Fibroblast of skin of back (primary cell): ENCODE measurements around the gene JSRP1.

Source experiments
- DNase-seq: peaks from one replicate; pipeline ENCODE4 v3.0.0-alpha.2; 2013

The JSRP1 gene

DNA sequence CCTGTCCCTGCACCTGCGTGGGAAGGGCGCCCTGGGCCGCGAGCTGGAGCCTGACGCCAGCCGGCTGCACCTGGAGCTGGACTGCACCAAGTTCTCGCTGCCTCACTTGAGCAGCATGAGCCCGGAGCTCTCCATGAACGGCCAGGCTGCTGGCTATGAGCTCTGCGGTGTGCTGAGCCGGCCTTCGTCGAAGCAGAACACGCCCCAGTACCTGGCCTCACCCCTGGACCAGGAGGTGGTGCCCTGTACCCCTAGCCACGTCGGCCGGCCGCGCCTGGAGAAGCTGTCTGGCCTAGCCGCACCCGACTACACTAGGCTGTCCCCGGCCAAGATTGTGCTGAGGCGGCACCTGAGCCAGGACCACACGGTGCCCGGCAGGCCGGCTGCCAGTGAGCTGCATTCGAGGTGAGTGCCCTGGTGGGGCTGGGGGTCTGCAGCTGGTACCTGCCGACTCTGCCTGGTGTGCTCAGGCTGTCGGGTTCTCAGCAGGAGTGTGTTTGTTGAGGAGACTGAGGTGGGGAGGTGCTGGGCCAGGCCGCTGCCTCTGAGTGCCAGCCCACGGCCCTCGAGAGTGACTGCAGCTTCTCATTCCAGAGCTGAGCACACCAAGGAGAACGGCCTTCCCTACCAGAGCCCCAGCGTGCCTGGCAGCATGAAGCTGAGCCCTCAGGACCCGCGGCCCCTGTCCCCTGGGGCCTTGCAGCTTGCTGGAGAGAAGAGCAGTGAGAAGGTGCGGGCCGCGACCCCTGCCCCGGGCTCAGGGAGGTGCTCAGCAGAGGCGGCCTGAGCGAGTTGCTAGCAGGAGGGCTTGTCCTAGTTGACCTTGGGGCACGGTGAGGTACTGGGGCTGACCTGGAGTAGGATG lies 39.6 kb downstream of the JSRP1 start:
- DNase-seq, result no peak

DNA sequence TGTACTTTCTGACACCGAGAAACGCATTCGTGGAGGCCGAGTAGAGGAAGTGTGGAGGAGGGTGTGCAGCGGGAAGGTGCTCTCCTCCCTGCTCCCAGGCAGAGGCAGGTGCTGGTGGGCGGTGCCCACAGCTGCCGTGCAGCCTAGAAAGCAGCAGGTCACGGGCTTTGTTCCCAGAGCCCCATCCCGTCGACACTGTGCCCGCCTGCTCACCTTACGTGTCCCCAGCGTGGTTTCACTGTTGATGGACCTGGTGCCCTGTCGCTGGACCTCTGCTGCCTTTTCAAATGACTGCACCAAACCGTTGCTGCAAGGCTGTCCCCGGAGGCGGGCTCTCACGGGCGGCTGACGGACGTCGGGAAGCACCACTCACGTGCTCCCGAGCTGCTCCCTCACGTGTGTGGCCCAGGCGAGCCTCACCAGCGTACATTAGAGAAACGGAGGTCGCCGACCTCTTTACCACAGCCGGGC lies 40.9 kb downstream of the JSRP1 start:
- DNase-seq, result no peak

GRCh38 chr19:2214251-2214650 lies 42.0 kb downstream of the JSRP1 start:
- DNase-seq, result no peak

GRCh38 chr19:2213799-2214198 lies 42.4 kb downstream of the JSRP1 start:
- DNase-seq, result no peak

GRCh38 chr19:2212861-2213711 lies 43.1 kb downstream of the JSRP1 start:
- no peak for DNase-seq

GRCh38 chr19:2210987-2211740 lies 45.1 kb downstream of the JSRP1 start:
- no peak for DNase-seq

DNA sequence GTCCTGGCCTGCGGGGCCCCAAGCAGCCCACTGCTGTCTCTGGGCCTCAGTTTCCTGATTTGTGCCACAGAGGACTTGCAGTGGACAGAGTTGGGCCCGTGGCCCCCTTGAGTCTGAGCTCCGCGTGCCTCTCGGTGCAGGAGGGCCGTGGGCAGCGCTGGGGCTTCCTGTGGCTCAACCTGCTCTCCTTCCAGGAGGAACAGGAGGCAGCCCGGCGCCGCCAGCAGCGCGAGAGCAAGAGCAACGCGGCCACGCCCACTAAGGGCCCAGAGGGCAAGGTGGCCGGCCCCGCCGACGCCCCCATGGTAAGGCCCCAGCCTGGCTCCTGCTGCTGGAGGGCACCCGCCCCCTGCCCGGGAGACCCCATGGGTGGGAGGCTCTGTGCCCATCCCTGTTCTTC lies 46.0 kb downstream of the JSRP1 start:
- no peak for DNase-seq

GRCh38 chr19:2209408-2209807 lies 46.8 kb downstream of the JSRP1 start:
- no peak for DNase-seq

- peak; percentile 9 for DNase-seq
Measured at GRCh38 chr19:2208975-2209374, 47.2 kb downstream of the JSRP1 start.

GRCh38 chr19:2207991-2208860 lies 48.0 kb downstream of the JSRP1 start:
- peak; percentile 93 for DNase-seq

- DNase-seq, result no peak
Measured at GRCh38 chr19:2207008-2207407, 49.2 kb downstream of the JSRP1 start.

DNA sequence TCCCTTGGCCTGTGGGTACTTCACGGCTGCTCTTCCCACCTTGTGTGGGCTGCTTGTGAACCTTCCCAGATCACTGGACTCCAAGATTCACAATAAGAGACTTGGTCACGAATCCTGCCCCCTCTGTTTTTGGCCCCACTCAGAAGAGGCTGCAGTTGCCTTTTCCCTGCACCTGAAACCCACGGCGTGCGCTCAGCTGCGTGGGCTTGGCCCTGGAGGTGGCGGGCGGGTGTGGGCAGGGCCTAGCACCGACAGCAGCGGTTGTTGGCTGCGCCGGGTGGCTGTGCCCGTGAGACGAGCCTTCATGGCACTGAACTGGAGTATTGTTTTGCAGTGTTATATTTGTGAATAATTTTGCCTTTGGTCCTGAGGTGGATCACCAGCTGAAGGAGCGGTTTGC lies 53.9 kb downstream of the JSRP1 start:
- no peak for DNase-seq
